Retina (tissue), 1 donor: ENCODE results near the gene CNP.
A peak's percentile ranks its signal among the peaks of the same experiment; 100 is the strongest.
"Not testable (repeated sequence)": the region's sequence is repeated elsewhere in the genome, so short reads cannot be mapped to it uniquely, and the experiment has no call there.

Source experiments
- DNase-seq: peaks from one replicate; pipeline ENCODE4 v3.0.0-alpha.2; 2016

The CNP gene

DNA sequence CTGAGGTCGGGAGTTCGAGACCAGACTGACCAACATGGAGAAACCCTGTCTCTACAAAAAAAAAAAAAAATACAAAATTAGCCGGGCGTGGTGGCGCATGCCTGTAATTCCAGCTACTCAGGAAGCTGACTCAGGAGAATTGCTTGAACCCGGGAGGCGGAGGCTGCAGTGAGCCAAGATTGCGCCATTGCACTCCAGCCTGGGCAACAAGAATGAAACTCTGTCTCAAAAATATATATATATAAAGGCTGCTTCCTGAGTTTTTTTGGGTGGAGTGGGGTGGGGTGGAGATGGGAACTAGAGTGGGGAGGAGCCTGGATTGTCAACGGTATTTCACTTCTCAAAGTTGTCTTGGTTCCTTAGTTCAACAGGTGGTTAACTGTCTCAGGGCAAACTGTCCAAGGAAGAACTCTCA, 43.7 kb downstream of the CNP start:
- DNase-seq, result not testable (repeated sequence)

- no peak for DNase-seq
Measured at GRCh38 chr17:42010898-42011516, 44.4 kb downstream of the CNP start.

- not testable (repeated sequence) for DNase-seq
Measured at GRCh38 chr17:42012363-42012762, 45.8 kb downstream of the CNP start.

DNA sequence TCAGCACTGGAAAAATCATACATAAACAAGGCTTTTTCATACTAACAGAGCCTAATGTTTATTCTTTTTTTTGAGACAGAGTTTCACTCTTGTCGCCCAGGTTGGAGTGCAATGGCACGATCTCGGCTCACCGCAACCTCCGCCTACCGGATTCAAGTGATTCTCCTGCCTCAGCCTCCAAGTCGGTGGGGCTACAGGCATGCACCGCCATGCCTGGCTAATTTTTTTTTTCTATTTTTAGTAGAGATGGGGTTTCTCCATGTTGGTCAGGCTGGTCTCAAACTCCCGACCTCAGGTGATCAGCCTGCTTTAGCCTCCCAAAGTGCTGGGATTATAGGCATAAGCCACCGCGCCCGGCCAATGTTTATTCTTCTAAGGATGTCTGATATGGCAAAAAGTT, 47.1 kb downstream of the CNP start:
- DNase-seq, result not testable (repeated sequence)

DNA sequence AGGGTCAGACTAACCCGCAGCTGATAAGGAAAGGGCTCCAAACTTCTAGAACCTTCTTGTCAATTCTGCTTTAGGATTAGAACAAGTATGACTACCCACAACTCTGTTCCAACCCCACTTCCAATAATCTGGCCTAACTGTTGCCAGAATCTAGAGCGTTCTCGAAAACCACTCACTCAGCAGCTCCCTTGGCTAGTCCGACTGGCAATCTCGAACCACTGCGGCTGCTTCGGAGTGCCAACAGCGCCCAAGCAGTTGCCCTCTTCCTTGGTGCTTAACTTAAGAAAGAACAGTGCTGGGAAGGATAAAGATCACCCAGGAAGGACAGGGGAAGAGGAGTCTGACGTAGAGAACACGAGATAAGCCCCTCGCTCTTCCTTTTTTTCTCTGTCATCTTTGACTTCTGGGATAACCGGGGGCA, 49.8 kb downstream of the CNP start:
- DNase-seq, result no peak

DNA sequence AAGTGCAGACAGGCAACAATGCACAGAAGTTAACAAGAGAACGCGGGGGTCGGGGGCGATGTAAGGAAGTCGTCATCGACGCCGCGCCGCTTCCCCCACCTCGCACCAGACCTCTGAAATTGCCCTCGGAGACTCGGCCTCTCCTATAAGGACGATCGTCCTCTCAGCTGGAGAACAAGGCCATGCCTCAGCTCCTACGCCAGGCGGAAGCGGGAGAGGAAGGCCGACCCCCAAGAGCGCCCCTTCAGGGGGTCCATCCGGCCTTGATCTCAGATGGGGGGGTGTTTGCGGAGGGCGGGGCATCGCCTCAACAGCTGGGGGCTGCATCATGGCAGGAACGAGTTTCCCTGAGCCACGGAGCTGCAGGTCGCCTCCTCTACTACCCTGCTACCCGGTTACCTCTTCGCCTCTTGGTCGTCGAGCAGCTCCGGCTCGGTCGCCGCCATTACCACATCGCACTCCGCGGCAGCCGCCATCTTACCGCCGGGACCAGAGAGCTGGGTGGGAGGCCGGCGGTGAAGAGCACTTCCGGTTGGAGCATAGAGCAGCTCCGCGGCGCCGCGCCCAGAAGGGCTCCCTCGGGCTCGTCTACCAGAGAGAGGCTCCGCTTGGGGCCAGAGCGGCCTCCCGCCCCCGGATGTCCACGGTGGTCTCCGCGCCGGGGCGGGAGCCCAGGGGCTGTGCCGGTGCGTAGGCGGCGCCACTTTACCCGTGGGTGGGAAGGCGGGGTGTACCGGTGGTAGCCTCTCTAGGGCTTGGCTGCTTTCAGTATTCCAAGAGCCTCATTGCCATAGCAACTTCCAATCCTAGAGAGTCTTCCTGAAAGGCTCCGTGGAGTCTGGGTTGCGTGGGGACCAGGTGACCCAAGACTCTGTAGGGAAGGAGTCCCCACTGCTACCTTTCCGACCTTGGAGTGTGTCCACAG, 50.6 kb downstream of the CNP start, which contains the start of gene DNAJC7:
Gene DNAJC7, minus strand, starts transcription at position 499 of the 925 bp plus-strand sequence. Its CDS starts 23 bp downstream, at position 476.
- DNase-seq, result peak; percentile 98

DNA sequence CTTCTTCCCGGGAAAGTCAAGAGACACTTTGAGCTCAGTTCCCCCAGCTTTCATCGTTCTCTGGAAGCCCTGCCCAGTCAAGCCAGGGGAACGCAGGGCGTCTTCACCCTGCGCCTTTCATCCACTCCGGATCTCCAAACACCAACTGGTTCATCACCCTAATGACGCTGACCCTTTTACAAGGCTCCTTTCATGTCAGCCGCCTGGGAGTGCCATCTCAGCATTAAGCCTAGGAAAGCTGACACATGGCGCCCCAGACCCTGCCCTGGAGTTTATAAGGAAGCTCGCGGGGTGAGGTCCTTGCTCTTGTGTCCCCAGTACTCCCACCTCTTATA, 51.2 kb downstream of the CNP start:
- DNase-seq, result no peak

DNA sequence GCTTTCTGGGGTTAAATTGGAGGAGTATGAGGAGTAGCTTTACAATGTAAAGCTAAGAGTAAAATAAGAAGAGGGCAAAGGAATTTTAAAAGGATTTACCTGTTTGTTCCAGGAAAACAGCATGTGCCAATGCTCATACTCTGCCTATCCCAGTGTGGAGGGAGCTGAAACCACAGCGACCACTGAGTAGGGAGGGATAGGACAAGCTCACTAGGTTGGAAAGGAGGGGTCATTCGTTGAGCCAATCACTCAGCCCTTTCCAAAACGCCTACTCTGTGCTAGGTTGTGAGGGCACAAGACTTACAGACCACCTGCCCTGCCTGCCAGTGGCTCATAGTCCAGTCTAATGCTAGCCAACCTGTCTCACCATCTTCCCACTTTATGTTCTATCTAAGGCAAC, 51.7 kb downstream of the CNP start:
- no peak for DNase-seq

DNA sequence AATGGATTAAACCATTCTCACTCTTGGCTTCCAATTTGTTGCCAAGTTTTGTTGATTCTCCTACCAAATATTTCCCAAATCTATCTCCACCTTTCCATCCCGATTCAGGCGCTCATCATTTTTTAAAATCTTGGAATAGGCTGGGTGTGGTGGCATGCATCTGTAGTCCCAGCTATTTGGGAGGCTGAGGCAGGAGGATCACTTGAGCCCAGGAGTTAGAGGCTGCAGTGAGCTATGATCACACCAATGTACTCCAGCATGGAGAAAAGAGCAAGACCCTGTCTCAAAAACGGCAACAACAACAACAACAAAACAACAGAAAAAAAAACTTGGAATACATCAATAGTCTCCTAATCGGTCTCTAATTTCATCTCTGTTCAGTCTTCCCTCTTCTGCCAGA, 52.4 kb downstream of the CNP start:
- no peak for DNase-seq

DNA sequence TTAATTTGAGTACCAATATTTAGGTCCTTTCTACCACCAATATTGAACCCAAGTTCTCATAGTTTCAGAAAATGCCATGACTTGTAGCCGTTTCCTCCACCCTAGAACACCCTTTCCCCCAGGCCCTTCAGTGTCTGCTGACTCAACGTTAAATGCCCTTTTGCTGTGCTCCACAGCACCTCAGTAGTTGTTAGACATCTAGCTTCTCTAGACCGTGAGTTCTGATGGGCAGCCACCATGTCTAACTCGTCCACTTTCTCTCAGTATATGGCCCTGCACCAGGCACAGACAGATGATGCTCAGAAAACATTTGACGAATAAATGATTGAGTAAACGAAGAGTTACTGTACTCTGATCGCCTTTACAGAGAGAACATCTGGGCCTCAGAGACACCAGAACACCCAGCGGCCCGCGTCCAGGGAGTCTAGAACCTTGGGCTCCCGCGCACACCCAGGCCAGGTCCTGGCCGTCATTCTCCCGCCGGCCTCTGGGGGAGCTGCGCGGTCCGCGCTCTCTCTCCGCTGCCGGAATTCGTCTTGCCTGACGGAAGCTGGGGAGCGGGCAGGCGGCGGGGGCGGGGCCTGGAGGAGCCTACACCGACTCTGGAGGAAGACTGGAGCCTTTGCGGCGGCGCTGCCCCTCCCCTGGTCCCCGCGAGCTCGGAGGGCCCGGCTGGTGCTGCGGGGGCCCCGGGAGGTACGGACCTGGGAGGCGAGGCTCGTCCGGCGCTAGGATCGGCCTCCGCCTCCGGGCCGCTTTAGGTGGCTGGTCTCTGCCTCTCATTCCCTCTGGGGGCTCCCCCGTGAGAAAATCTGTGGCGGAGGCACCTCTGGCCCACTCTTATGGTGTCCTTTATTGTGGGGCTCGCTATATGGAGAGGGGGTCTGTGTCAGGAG, 53.2 kb downstream of the CNP start, which contains the start of gene NKIRAS2:
Gene NKIRAS2, plus strand, starts transcription at position 582 of the 896 bp plus-strand sequence. CDS start 1,488 bp downstream, outside the sequence.
- peak; percentile 93 for DNase-seq

GRCh38 chr17:42020845-42021244, 54.2 kb downstream of the CNP start:
- not testable (repeated sequence) for DNase-seq

DNA sequence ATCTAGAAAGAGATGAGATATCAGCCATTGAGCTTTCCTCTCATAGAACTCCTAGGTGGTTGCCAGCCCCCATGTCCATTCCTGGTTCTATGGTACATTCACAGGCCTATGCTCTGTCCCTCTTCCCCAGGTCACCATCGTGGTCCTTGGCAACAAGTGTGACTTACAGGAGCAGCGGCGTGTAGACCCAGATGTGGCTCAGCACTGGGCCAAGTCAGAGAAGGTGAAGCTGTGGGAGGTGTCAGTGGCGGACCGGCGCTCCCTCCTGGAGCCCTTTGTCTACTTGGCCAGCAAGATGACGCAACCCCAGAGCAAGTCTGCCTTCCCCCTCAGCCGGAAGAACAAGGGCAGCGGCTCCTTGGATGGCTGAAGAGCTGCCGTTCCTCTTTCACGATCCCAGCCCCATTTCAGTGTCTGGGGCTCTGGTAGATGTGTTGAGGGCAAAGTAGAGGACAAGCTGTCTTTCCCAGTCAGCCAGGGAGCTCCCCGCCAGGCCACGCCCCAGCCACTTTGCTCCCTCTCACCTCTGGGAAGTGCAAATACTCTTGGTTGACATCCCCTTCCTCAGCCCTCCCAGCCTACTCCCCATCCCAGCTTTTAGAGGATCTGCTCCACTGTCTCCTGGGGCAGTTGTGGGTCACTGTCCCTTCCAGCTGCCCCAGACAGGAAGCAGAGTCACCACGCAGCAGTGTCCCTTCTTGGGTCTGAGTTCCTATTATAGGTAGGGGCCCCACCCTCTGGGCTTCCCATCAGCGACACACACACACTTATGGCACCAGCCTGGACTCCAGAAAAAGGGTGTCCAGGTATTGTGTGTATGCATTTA, 57.1 kb downstream of the CNP start:
- no peak for DNase-seq

DNA sequence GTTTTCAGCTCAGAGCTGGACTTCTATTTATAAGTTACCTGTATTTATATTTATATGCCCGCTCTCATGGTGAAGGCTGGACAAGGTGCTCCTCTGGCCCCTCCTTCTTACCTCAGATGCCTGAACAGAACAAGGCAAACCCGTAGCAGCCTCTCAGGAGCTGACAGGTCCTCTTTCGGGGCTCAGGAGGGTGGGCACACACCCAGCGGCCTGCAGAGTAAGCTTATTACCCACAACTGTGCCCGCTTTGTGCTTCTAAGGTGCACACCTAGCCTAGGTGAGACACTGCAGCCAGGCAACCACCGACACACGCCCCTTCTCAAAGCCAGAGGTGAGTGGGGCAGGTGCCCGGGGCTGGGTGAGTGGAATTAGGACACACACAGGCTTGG, 58.6 kb downstream of the CNP start:
- DNase-seq, result no peak

DNA sequence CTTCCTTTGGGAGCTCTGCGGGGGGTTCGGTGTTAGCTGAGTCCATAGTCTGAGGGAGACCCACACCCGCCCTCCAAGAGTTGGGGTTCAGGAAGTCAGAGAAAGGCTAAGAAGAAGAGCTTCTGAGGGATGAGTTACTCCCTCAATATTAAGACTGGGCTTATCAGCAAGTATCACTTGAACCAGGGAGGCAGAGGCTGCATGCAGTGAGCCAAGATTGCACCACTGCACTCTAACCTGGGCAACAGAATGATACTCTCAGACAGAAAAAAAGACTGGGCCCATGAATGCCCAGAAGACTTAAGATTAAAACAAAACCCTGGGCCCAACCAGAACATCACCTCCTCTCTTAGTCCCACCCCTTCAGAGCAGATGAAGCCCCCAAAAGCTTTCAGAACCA, 59.3 kb downstream of the CNP start:
- DNase-seq, result no peak

DNA sequence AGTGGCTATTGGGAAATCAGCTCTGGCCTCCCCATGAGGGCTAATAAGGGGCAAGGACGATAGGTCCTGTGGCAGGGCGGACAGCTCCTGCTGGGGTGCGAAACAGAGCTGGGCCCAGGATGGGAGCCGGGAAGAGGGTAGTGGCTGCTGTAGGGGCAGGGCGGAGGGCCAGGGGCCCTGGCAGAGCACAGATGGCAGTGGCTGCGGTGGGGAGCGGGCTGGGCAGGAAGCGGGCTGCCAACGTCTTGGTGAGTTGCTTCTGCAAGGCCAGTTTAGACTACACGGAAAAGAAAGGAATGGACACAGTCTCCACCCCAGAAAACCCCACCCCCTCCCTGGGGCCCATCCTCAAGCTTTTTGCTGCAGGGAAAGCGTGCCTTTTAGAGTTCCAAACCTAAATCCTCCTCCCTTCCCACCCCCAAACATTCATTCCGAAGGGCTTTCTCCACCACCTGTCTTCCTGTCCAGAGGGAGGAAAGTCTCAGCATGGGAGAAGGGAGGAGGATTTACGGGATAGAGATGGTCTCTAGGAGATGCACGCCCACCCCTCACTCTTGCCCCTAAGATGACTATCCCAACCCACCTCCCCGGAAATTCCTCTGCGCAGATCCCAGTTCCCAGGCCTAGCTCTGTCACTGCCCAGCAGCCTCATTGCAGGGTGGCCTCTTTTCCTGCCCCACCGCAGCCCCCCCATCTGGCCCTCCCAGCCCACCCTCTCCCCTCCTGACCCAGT, 60.4 kb downstream of the CNP start:
- DNase-seq, result no peak
